ENCODE data around the gene LCMT1.
"Not testable (repeated sequence)": the region's sequence is repeated elsewhere in the genome, so short reads cannot be mapped to it uniquely, and the experiment has no call there.

The LCMT1 gene

GRCh38 chr16:25177831-25178688 is 66.5 kb downstream of the LCMT1 start:
- DNase-seq = no peak
- no peaks in the 10 kb centered on the region for H3K9me3 ChIP-seq (ENCODE audit: insufficient read depth, low read length, severe bottlenecking)
- H3K4me3 ChIP-seq (ENCODE audit: low read depth in 1 of 2, low read length in 2 of 2) = no peak overlapping the region
- no peak for TF ChIP-seq EZH2 (IDR thresholded peaks at IDR 0.05; ENCODE audit: borderline replicate concordance, low read depth, low read length, severe bottlenecking)
- TF ChIP-seq CTCF (IDR thresholded peaks at IDR 0.05; ENCODE audit: borderline replicate concordance, extremely low read depth, low read length, poor library complexity, severe bottlenecking) = no peak
- H4K20me1 ChIP-seq (ENCODE audit: insufficient read depth, low read length) = no peaks in the 10 kb centered on the region
- no peak for ATAC-seq (ENCODE audit: insufficient read depth, low read depth)
- H3K4me1 ChIP-seq (ENCODE audit: insufficient read depth, low read length) = no peaks in the 10 kb centered on the region
- no peak overlapping the region for H2AFZ ChIP-seq (ENCODE audit: low read depth, low read length)
- no peaks in the 10 kb centered on the region for H3K27me3 ChIP-seq (ENCODE audit: insufficient read depth, low read length, poor library complexity)
- H3K79me2 ChIP-seq (ENCODE audit: insufficient read depth, low read length) = no peaks in the 10 kb centered on the region
- H3K4me2 ChIP-seq (ENCODE audit: insufficient read depth, low read length) = no peak overlapping the region
- H3K9ac ChIP-seq (ENCODE audit: low read depth, low read length) = no peak overlapping the region
- H3K27ac ChIP-seq (ENCODE audit: low read length) = no peak overlapping the region
- H3K36me3 ChIP-seq (ENCODE audit: insufficient read depth, low read length) = peaks cover 15% of the 10 kb centered on the region; the same call in 1 of the 2 replicates

- not testable (repeated sequence) for H3K4me3 ChIP-seq (ENCODE audit: low read depth in 1 of 2, low read length in 2 of 2); H2AFZ ChIP-seq (ENCODE audit: low read depth, low read length); H3K4me2 ChIP-seq (ENCODE audit: insufficient read depth, low read length)
Observed at GRCh38 chr16:25181236-25181635, 69.7 kb downstream of the LCMT1 start.

GRCh38 chr16:25184771-25185170 is 73.2 kb downstream of the LCMT1 start:
- H3K4me2 ChIP-seq (ENCODE audit: insufficient read depth, low read length) = no peak overlapping the region

More at GRCh38 chr16:25181236-25181635, 69.7 kb downstream of the LCMT1 start:
- not testable (repeated sequence) for H3K9ac ChIP-seq (ENCODE audit: low read depth, low read length); H3K27ac ChIP-seq (ENCODE audit: low read length); H3K27me3 ChIP-seq (ENCODE audit: insufficient read depth, low read length, poor library complexity); H3K36me3 ChIP-seq (ENCODE audit: insufficient read depth, low read length); ATAC-seq (ENCODE audit: insufficient read depth, low read depth); H4K20me1 ChIP-seq (ENCODE audit: insufficient read depth, low read length); DNase-seq; H3K4me1 ChIP-seq (ENCODE audit: insufficient read depth, low read length); H3K9me3 ChIP-seq (ENCODE audit: insufficient read depth, low read length, severe bottlenecking); H3K79me2 ChIP-seq (ENCODE audit: insufficient read depth, low read length)

More at GRCh38 chr16:25184771-25185170, 73.2 kb downstream of the LCMT1 start:
- no peak overlapping the region for H3K9ac ChIP-seq (ENCODE audit: low read depth, low read length)
- H3K36me3 ChIP-seq (ENCODE audit: insufficient read depth, low read length) = no peaks in the 10 kb centered on the region
- H3K4me1 ChIP-seq (ENCODE audit: insufficient read depth, low read length) = no peaks in the 10 kb centered on the region
- no peaks in the 10 kb centered on the region for H3K27me3 ChIP-seq (ENCODE audit: insufficient read depth, low read length, poor library complexity)
- ATAC-seq (ENCODE audit: insufficient read depth, low read depth) (no peak), DNase-seq (no peak)
- no peak overlapping the region for H3K27ac ChIP-seq (ENCODE audit: low read length)
- no peak overlapping the region for H2AFZ ChIP-seq (ENCODE audit: low read depth, low read length)
- no peaks in the 10 kb centered on the region for H3K79me2 ChIP-seq (ENCODE audit: insufficient read depth, low read length)
- no peaks in the 10 kb centered on the region for H3K9me3 ChIP-seq (ENCODE audit: insufficient read depth, low read length, severe bottlenecking)
- no peaks in the 10 kb centered on the region for H4K20me1 ChIP-seq (ENCODE audit: insufficient read depth, low read length)
- no peak for TF ChIP-seq CTCF (IDR thresholded peaks at IDR 0.05; ENCODE audit: borderline replicate concordance, extremely low read depth, low read length, poor library complexity, severe bottlenecking)
- TF ChIP-seq EZH2 (IDR thresholded peaks at IDR 0.05; ENCODE audit: borderline replicate concordance, low read depth, low read length, severe bottlenecking) = no peak
- H3K4me3 ChIP-seq (ENCODE audit: low read depth in 1 of 2, low read length in 2 of 2) = no peak overlapping the region
